ENCODE results near the gene HDAC4. TPM values are rescaled to one million over a fixed set of nuclear protein-coding genes. Genes with fewer than 3 reads are reported as not detected.

The HDAC4 gene
- total and polyA plus RNA-seq, 9 of the 15 experiments (the other 6 are each of a cell fraction or from before 2014, with no cell fraction given): 0.11 to 20.2 (median 4.0) TPM

- TF ChIP-seq CHAMP1 (IDR thresholded peaks at IDR 0.05) (no peak), CUX1 (CRISPR knock-in tag; IDR thresholded peaks at IDR 0.05) (no peak), RBM25 (IDR thresholded peaks at IDR 0.05; ENCODE audit: low read depth, low read length, severe bottlenecking) (no peak)
These were observed 187.7 kb downstream of the HDAC4 start (continued) for GRCh38 chr2:239212929-239213642.
